ENCODE results near the gene CARD16. TPM values are rescaled to one million over a fixed set of nuclear protein-coding genes. Genes with fewer than 3 reads are reported as not detected.
"Not testable (repeated sequence)": the region's sequence is repeated elsewhere in the genome, so short reads cannot be mapped to it uniquely, and the experiment has no call there.

Gene CARD16
- total RNA-seq, 2 donors from 2014 or later: 1.6 to 5.8 TPM

DNA sequence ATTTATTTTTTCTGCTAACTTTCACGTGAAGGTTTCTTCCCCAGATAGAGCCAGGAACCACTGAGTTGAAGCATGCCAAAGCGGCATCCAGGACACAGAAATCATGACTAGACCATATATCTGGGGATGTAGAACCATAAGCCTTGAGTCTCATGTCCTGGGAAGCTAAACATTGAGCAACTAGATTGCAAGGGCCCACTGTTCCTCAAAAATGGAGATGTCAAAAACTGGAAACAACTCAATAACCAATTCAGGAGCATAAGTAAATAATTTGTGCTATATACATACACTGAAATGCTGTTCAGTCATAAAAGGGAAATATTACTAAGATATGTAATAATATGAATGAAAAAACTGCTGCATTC is 29.0 kb upstream of the CARD16 start:
- no peaks in the 10 kb centered on the region for H3K4me1 ChIP-seq
- H3K27ac ChIP-seq: no peak overlapping the region
- TF ChIP-seq, protein P1, sequence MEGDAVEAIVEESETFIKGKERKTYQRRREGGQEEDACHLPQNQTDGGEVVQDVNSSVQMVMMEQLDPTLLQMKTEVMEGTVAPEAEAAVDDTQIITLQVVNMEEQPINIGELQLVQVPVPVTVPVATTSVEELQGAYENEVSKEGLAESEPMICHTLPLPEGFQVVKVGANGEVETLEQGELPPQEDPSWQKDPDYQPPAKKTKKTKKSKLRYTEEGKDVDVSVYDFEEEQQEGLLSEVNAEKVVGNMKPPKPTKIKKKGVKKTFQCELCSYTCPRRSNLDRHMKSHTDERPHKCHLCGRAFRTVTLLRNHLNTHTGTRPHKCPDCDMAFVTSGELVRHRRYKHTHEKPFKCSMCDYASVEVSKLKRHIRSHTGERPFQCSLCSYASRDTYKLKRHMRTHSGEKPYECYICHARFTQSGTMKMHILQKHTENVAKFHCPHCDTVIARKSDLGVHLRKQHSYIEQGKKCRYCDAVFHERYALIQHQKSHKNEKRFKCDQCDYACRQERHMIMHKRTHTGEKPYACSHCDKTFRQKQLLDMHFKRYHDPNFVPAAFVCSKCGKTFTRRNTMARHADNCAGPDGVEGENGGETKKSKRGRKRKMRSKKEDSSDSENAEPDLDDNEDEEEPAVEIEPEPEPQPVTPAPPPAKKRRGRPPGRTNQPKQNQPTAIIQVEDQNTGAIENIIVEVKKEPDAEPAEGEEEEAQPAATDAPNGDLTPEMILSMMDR (IDR thresholded peaks at IDR 0.05): no peak
- no peaks in the 10 kb centered on the region for H3K36me3 ChIP-seq
- H3K9me3 ChIP-seq: no peaks in the 10 kb centered on the region
- DNase-seq (ENCODE audit: low spot score): no peak
- no peaks in the 10 kb centered on the region for H3K27me3 ChIP-seq
- no peak overlapping the region for H3K4me3 ChIP-seq

DNA sequence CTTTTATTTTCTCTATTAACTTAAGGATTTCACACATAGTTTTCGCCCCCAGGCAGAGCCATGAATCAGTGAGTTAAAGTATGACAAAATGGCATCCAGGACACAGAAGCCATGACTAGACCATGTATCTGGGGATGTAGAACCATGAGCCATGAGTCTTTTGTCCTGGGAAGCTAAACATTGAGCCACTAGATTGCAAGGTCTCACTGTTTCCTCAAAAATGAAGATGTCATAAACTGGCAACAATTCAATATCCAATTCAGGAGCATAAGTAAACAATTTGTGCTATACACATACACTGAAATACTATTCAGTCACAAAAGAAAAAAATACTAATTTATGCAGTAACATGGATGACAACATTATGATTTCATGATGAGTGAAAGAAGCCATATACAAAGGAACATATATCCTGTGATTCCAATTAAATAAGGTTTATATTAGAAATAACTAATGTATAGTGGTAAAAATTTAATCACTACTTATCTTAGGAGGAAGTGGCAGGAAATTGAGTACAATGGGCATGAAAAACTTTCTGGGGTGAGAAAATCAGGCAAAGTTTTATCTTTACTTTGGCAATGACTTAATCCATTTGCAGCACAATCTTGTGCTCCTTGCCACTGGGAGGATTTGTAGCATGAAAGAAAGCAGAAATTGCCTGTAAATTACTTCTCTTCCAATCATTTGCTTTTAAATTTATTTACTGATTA is 28.5 kb upstream of the CARD16 start:
- TF ChIP-seq, protein P1 (IDR thresholded peaks at IDR 0.05): no peak
- Histone ChIP-seq H3K27me3 (no peaks in the 10 kb centered on the region), H3K27ac (no peak overlapping the region), H3K36me3 (no peaks in the 10 kb centered on the region), H3K4me3 (no peak overlapping the region), H3K9me3 (no peaks in the 10 kb centered on the region), H3K4me1 (no peaks in the 10 kb centered on the region)
- DNase-seq (ENCODE audit: low spot score): no peak

DNA sequence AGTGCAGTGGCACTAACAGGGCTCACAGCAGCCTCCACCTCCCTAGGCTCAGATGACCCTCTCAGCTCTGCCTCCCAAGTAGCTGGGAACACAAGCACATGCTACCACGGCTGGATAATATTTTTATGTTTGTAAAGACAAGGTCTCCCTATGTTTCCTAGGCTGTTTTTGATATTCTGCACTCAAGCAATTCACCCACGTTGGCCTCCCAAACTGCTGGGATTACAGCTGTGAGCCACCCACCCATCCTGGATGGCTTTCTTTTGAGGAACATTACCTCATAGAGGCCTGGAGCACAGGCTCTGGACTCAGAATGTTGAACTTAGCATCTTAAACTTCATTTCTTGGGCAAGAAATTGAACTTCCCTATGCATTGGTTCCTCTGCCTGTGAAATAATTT is 26.9 kb upstream of the CARD16 start:
- H3K27ac ChIP-seq; H3K27me3 ChIP-seq; H3K36me3 ChIP-seq; DNase-seq (ENCODE audit: low spot score); H3K4me1 ChIP-seq; H3K9me3 ChIP-seq; H3K4me3 ChIP-seq: not testable (repeated sequence)

DNA sequence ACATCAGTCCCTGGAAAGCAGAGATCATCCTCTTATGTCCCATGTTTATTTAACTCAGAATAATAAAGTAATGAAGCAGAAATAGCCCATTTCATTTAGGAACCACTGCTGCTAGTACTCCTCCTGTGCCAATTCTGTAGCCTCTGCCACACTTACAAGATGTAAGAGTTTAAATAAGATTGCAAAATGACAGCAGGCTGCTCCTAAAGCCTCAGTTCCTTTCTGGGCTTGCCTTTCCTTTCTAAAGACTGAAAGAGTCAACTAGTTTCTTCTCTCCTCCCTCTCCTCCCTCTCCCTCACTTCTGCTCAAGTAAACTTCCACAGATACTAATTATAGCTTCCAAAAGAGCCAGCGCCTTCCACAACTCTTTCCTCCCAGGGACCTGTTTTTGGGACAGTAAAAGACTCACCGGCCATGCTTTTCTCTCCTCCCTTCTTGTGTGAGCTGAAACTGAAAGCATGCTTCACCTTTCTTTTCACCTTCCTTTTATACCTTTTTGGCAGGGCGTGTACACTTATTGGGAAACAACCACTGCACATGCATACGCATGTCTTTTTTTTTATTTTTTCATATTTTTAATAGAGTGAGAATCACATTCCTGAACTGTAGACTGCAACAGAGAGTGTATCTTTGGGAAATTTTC is 26.1 kb upstream of the CARD16 start:
- Histone ChIP-seq H3K9me3 (no peaks in the 10 kb centered on the region), H3K27ac (no peak overlapping the region), H3K36me3 (no peaks in the 10 kb centered on the region), H3K27me3 (no peaks in the 10 kb centered on the region), H3K4me1 (no peaks in the 10 kb centered on the region), H3K4me3 (no peak overlapping the region)
- no peak for DNase-seq (ENCODE audit: low spot score)
- TF ChIP-seq, protein P1 (IDR thresholded peaks at IDR 0.05): no peak

GRCh38 chr11:105070306-105070705 is 25.2 kb upstream of the CARD16 start:
- no peak for DNase-seq (ENCODE audit: low spot score)
- TF ChIP-seq, protein P1 (IDR thresholded peaks at IDR 0.05): no peak
- no peak overlapping the region for H3K4me3 ChIP-seq
- H3K9me3 ChIP-seq: no peaks in the 10 kb centered on the region
- H3K36me3 ChIP-seq: no peaks in the 10 kb centered on the region
- H3K4me1 ChIP-seq: no peaks in the 10 kb centered on the region
- no peaks in the 10 kb centered on the region for H3K27me3 ChIP-seq
- H3K27ac ChIP-seq: no peak overlapping the region

- H3K27me3 ChIP-seq; DNase-seq (ENCODE audit: low spot score); H3K36me3 ChIP-seq; H3K27ac ChIP-seq; H3K4me1 ChIP-seq; H3K9me3 ChIP-seq; H3K4me3 ChIP-seq: not testable (repeated sequence)
These were observed 24.6 kb upstream of the CARD16 start for GRCh38 chr11:105069749-105070148.

DNA sequence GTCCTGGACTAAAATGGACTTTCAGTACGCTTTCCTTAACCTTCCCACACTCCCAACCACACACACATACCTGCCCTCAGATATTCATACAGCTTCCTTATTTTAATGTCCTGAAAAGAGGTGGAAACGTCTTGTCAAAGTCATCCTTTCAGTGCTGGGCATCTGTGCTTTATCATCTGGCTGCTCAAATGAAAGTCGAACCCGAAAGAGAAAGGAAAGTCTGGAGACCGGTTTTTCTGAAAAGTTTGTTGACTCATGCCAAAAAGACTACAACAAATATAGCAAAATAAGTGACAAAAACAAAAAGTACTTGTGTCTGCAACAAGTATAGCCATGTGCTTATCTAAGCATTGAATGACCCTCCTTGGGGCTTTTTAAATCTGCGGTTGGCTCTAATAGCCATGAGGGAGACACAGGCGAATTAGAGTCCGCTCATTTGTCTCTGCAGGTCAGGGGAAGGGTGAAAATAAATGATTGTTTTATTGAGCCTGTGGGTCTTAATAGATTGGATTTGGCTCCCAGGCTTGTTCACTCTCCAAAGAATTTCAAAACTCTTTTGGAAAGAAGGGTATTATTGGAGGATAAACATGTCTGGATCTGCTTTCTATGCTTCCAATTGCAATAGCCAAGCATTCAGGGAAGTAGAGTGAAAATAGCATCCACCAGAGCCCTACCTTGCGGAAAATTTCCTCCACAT is 18.3 kb upstream of the CARD16 start:
- H3K27ac ChIP-seq; DNase-seq (ENCODE audit: low spot score); H3K36me3 ChIP-seq; H3K27me3 ChIP-seq; H3K4me1 ChIP-seq; H3K4me3 ChIP-seq; H3K9me3 ChIP-seq: not testable (repeated sequence)

Measured in right atrium auricular region (tissue), 2 donors.